ENCODE measurements around the gene CXCL14. TPM values are rescaled to one million over a fixed set of nuclear protein-coding genes. Genes with fewer than 3 reads are reported as not detected.

The CXCL14 gene
- 0.13 to 0.37 TPM (median 0.15 TPM) in 5 replicates for total RNA-seq (2022; extraction: Qiagen RNA extraction)

GRCh38 chr5:135578685-135579341, at the start of gene CXCL14:
Gene CXCL14, minus strand, starts transcription at chr5:135578991. Its CDS starts 213 bp downstream, at chr5:135578778.

GRCh38 chr5:135535820-135536801, 42.7 kb downstream of the CXCL14 start, which contains the start of gene NEUROG1:
Gene NEUROG1, minus strand, starts transcription at chr5:135535964. Its CDS starts 274 bp downstream, at chr5:135535690.

Other genes with a start within 250 kb of the CXCL14 start
- 185 to 199 TPM (median 195 TPM) in 5 replicates for gene MACROH2A1, start 179.8 kb downstream of the CXCL14 start, total RNA-seq (2022; extraction: Qiagen RNA extraction)
- not detected in 5 replicates for gene DCANP1, start 131.6 kb downstream of the CXCL14 start, total RNA-seq (2022; extraction: Qiagen RNA extraction)
- gene TIFAB, start 126.6 kb downstream of the CXCL14 start, total RNA-seq (2022; extraction: Qiagen RNA extraction) = not detected in 5 replicates
- not detected in 5 replicates for gene NEUROG1, start 43.0 kb downstream of the CXCL14 start, total RNA-seq (2022; extraction: Qiagen RNA extraction)